ENCODE results near the gene GNB1L.

Gene GNB1L

DNA sequence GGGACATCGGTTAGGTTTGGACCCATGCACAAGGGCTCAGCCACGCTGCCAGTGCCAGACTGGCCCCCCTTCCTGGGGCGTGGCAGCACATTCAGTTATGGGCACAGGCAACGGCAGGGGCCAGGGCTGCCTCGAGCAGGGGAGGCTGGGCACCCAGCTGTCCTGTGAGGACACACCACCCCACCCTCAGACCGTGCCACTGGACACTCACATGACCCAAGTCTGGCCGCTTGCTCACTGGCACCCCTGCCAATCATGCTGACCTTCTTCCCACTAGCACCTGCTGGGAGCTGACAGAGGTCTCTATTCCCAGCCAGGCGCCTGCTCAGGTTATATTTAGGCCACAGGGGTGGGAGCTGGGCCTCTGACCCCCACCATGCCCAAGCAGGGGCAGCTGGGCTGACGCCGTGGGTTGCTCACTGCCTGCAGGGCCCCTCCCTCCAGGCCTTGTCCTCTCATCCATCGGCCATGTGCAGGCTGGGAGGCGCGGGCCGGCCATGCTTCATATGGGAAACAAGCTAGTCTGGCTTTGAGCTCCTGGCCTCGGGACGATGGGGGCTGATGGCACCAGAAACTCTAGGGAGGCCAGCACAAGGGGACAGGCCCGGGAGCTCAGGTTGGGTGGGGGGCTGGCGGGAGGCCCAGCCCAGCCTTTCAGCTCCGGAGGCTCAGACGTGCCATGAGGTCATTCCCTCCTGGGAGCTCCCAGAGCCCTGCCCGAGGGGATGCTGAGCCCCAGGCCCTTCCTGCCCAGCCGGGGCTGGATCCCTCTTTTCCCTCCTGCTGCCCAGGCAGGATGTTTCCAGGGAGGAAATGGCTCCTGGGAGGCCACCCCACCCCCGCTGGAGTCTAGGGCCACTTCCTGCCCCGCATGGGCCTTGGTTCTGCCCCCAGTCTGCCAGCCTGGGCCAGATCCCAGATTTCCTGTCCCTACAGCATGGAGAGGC lies 109.2 kb downstream of the GNB1L start:
- DNase-seq = no peak

DNA sequence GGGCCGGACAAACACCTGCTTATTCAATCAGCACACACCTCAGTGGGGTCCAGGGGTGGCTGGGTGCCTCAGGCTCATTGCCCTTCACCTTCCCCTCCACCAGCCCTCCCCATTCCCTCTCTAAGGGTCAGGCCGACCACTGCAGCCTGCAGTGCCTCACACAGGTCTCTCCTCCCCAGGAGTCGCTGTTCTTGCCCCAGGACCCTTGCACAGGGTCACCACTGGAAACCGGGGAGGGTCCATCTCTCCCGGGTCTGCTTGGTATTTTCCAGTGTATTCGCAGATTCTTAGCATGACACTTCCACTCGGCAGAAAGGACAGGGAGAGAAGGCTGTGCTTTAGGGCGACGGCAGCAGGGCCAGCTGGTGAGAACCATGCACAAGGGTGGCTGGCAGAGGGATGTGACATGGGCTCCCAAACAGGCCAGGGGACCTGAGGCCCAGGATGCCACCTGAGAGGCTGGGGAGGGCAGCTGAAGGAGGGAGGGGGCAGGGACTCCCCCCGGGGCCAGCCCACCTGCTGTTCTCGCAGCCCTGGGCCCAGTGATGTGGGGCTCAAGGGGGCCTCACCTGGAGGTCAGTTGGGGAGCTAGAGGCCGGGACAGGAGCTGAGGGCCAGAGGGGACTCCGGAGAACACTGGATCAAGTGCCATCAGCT lies 110.2 kb downstream of the GNB1L start:
- DNase-seq = no peak

DNA sequence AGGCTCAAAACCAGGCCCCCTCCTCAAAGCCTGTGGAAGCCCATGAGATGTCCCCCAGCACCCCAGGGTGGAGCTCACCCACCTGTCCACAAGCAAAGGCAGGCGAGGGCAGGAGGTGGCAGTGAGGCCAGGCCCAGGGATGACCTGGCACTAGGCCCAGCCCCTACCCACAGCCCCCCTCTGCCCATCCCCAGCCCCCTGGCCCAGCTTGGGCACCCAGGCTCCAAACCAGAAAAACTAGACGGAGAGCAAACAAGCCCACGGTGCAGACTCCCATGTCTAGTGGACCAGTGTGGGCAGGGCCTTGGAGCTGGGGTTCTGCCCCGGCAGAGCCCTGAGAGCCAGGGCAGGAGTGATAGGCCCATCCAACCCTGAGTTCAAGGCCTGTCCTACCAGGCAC lies 111.0 kb downstream of the GNB1L start:
- DNase-seq = no peak

DNA sequence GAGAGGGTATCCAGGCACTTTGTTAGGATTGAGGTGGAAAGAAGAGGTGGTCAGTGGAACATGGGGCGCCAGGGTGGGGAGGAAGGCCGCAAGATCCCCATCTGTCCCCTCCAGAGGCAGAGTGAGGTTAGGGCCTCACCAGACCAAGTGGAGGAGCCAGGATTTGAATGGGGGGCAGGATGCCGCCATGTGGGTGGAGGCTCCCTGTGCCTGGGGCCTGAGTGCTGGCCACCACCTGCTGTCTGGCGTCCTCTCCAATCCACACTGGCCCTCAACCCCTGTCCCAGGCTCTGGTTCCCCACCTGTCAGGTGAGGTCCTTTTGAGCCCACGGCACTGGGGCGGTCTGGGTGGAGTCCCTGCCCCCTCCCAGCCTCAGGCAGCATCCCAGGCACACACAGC lies 111.6 kb downstream of the GNB1L start:
- no peak for DNase-seq

DNA sequence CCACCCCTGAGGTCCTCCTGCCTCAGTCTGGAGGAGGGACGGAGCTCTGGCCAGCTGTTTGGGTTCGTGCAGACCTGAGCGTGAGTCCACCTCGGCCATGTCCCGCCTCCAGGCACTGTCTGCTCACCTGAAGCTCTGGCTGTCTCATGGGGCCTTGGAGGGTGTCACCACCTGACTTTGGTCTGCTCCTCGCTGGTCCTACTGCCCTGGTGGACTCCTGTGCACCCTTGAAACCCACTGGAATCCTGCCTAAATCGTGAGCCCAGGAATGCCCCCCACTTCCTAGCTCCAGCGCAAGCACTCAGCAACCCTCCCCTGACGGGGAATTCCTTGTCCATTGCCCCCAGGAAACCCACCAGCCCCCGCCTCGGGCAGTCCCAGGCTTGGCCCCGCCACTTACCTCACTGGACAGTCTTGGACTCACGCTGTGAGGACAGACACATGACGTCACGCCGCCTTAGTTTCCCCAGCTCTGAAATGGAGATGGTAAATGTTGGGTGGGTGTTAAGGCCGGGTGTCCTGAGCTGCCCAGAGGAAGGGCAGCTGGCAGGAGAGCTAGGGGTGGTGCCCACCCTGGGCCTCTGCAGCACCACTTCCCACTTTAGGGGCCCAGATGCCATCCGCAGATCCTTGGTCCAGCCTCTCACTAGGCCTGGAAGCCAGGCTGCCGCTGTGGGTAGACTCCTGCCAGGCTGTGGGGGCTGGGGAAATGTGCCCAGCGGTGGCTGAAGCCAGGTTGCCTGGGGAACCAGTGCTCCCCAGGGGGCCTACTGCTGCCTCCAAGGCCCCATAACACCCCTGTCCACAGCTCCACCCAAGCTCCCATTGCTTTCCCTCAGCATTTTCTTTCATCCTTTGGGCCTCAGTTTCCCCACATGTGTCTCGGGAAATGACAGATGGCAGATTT lies 112.3 kb downstream of the GNB1L start:
- no peak for DNase-seq

DNA sequence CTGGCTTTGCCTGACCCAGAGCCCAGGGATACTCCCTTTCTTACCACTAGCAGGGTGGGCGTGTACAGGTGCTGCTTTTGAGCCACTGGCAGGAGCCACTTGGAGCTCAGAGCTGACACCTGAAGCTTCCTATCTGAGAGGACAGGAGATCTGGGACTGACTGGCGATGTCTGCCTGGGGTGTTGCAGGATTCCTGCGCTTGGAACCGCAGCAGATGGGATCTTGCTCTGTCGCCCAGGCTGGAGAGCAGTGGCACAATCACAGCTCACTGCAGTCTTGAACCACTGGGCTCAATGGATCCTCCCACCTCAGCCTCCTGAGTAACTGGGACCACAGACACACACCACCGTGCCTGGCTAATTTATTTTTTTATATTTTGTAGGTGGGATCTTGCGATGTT lies 113.6 kb downstream of the GNB1L start:
- DNase-seq = no peak

DNA sequence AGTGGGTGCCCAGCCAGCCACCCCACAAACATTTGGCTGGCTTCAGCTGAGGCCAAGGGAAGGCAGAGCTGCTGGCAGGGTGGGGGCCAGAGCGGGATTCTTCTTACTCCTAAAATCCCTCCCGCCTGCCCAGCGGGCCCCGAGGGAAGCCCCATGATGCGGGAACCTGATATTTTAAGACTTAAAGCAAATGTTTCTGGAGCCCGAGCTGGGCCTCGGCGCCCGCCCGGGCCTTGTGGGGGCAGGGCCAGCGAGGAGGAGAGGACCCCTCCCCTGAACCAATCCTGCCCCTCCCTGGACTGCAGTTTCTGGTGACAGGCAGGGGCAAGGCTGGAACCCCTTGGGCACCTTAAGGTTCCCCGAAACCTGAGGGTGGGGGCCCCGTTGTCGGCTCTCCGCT lies 114.1 kb downstream of the GNB1L start:
- DNase-seq = no peak

DNA sequence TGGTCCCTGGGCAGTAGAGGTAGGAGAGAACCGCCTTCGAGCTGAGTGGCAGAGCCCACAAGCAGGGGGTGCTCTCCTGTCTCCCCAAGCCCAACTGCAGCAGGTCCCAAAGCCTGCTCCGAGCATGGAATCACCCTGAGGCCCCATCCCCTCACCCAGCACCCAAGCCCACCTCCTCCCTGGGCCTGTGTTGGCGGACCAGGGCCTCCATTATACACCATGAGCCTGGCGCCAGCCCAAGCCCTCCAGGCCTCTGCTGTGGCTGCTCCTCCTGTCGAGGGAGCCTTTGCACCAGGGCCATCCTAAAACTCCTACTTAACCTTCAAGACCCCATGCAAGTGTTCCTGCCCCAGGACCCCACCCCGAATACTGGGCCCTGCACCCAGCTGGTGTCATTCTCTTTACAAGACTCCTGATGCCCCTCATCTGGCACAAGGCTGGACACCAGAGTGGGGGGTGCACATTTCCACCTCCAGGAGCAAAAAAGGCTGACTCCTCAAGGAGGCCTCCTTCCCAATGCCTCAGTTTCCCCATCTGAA lies 114.7 kb downstream of the GNB1L start:
- no peak for DNase-seq

DNA sequence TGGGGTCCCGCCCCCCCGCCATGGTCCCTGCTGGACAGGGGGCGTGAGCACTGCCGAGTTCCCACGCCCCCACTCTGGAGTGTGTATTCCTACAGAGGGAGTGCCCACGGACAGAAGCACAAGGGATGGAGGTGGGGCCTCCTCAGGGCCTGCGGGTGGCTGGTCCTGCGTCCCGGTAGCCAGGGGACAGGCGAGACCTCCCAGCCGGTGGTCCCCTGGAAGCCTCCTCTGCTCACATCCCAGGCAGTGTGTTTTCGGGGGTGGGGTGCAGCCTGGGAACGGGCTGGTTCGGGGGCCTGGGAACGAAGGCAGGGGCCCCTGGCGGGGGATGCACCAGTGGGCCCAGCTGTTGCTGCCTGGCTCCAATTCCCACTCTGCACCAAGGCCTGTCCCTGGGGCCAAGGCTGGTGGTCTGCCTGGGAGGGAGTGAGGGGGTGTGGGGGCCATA lies 115.2 kb downstream of the GNB1L start:
- DNase-seq = no peak

DNA sequence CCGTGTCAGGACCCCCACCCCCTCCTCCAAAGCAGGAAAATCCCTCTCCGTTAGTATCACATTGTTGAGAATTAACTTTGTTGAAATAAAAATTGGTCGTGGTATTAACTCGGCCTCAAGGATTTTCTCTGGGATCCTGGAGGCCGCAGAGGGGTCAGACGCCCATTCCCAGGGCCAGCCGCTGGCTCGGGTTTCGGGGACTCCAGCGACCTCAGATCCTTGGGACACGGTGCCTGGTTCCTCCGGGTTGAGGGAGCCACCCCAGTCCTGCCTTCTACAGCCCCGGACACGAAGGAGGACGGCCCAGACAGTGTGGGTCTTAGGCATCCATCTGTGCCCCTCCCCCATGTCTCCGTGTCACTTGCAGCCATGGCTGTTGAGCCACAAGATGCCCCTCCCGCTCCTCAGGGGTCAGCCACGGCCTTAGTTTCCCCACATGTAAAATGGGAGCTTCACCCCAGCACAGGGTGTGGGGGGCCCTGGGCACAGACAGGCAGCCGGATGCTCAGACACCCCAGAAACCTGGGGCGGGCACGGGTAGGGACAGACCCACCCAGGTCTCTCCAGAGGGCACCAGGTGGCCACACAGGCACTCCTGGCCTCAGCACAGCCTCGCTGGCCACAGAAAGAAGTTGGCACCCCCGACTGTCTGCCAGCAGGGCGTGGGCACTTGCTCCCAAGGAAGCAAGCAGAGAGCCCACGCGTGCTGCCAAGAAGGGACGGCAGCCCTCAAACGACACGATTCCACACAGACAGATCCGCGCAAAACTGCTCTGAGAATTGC lies 115.8 kb downstream of the GNB1L start:
- DNase-seq = no peak

DNA sequence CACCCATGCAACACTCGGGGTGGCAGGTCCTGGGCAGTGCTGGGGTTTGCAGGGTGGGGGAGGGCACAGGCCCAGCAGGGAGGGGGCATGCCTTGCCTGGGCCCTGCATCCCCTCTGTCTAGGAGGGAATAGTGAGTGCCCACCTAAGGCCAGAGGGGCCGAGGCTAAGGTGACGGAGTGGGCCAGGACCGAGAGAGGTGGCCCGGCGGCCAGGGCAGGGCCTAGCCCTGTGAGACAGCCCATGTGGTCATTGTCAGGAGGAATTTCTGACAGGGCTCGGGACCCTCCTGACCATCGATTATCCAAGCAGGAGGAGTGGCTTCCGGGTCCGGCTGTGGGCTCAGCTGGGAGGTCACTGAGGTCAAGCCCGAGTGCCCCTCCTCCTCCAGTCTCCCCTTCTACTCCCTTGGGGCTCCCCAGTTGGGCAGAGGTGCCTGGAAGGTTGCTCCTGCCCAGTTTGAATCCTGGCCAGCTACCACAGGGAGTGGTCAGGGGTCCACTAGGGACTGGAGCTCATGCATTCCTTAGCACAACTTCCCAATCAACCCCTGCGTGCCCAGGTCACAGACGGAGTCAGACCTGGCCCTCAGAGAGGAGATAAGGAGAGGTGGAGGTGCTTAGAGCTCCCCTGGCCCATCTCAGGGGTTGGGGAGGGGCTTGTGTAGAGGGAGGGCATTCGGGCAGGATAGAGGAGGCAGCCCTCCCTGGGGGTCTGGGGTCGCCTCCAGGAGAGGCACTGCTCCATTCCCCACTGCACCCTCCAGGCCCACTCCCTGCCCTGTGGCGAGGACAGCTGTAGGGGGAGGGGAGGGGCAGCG lies 116.6 kb downstream of the GNB1L start:
- no peak for DNase-seq

DNA sequence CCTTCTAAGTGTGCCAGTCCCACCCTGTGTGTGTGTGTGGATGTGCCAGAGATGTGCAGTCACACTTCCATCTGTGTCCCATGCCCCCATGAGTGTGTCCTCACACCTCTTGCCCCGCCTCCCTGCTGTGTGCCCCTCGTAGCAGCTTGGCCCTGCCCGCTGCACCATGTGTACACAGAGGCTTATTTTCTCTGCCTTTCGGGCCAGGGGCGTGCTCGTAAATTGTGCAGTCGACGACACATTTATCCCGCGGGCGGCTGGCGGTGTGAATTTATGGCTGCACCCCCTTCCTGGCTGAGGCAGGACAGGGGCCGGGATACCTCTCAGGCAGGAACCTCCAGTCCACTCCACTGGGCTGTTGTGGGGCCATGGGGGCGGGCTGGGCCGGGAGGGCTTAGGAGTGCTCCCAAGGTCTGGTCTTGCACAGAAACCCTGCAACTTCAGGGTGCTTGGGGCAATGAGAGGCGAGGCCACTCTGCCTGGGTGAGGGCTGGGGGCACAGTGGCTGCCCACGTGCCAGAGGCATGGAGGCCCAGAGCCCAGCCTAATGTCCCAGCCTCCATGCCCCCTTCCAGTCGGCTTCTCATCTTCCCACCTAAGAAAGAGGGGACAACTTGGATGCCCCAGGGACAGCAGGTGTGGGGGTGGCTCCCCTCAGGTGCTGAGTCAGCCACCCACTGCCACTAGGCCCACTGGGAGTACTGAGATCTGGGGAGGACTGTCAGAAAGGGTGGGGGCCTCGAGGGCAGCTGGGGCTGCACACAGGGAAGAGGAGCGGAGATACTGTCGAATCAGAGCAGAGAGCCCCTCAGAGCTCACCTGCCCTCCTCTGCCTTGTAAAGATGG lies 118.8 kb downstream of the GNB1L start:
- DNase-seq = no peak

DNA sequence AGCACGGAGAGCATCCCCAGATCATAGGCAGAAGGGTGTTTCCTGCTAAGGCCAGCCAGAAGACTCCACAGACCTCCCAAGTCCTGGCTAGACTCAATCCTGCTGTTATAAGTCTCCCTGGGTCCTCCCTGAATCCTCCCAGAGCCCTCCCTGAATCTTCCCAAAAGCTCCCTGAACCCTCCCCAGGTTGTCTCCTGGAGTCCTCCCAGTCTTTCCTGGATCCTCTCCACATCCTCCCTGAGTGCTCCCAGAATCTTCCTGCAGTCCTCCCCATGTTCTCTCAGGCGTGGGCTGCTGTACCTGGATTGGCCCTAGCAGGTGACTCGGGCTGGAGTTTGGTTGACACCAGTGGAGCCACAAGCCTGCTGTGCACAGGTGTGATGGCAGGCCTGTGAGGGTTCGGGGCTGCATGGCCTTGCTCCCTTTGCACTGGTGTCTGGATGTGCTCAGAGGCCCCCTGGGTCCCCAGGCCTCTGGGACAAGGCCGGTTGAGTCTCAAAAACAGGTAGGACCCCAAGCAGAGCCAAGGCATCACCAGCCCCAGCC lies 119.8 kb downstream of the GNB1L start:
- DNase-seq = no peak

DNA sequence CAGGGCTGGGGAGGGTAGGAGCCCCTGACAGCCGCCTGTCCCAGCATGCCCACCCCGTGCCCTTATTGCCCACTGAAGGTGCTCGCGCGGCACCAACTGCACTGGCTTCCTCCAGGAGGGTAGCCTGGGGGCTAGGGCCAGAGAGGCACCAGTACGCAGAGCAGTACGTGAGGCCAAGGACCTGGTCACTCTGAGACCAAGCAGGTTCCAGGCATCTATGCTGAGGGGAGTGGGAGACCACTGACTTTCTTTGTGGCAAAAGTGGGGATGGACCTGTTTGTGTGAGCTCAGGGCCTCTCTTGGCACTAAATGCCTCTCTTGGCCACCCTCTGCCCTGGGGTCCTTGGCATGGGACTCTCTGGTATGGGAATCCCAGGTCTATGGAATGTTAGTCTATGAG lies 120.5 kb downstream of the GNB1L start:
- no peak for DNase-seq

DNA sequence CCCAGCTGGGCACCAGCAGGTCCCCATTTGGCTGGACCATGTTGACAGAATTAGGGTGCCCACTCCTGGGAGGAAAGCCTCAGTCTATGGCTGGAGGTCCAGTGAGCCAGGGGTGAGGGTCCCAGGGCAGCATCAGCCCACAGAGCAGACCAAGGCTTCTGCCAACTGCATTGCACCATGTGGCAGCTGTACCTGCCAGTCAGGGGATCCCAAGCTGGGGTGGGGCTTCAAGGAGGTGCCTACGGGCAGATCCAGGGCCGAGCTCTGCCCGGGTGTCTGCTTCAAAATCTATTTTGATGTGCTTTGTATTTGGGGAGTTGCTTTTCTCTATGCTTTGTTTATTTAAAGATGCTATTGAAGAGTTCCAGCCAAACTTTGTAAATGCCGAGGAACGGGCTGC lies 120.9 kb downstream of the GNB1L start:
- DNase-seq = no peak
